HG02943 (cell line): ENCODE data around the gene LOXL3.

Experiments
- ATAC-seq: cut with Tn5 transposase; IDR thresholded peaks from one replicate; pipeline ENCODE4 v1.9.1; 2021; ENCODE audit warnings: mild to moderate bottlenecking, low read depth, moderate library complexity; ENCODE audit not compliant: unreplicated experiment

LOXL3 gene

GRCh38 chr2:74530239-74531187 lies 23.2 kb downstream of the LOXL3 start:
- no peak for ATAC-seq

- ATAC-seq = peak; percentile 84
Observed at GRCh38 chr2:74529357-74530238, 24.1 kb downstream of the LOXL3 start, which contains the start of the genes AUP1 and HTRA2. Gene AUP1 (minus strand): TSS chr2:74529706. CDS start chr2:74529629, 77 bp downstream. Gene HTRA2 (plus strand): TSS chr2:74529933. CDS start chr2:74530007, 74 bp downstream.

DNA sequence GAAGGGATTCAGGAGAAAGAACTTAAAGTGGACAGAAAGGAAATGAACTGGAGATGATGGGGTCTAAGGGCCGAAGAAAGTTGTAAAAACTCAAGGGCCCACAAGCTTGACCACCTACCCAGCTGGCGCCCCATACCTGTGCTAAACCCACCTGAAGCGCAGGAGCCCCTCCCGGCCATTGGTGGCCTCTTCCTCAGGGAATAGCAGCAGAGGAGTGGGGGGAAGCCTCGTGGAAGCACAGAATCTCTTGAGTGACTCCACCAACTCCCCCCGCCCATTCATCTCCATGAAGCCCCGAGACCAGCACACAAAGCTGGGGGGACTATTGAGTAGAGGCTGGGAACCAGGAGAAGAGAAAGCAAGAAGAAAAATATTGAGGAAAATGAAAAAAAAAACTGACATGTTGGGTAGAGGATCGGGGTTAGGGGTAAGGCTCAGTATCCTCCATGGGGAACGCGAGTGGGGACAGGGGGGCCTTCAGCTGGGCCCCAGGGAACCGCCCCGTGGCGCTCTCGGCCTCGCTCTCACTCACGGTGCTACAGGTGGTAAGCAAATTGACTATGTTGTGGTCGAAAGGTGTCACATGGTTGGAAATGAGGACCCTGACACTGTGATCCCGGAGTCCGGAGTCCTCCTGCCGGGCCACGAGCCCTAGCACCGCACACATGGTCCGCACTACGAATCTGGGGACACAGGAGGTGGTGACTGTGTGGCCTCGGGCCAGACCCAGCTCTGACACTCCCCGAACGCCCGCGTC lies 25.0 kb downstream of the LOXL3 start:
- ATAC-seq = peak; percentile 19

- ATAC-seq = no peak
Observed at GRCh38 chr2:74527741-74528140, 26.0 kb downstream of the LOXL3 start.

GRCh38 chr2:74526649-74527230 lies 27.0 kb downstream of the LOXL3 start:
- ATAC-seq = no peak

DNA sequence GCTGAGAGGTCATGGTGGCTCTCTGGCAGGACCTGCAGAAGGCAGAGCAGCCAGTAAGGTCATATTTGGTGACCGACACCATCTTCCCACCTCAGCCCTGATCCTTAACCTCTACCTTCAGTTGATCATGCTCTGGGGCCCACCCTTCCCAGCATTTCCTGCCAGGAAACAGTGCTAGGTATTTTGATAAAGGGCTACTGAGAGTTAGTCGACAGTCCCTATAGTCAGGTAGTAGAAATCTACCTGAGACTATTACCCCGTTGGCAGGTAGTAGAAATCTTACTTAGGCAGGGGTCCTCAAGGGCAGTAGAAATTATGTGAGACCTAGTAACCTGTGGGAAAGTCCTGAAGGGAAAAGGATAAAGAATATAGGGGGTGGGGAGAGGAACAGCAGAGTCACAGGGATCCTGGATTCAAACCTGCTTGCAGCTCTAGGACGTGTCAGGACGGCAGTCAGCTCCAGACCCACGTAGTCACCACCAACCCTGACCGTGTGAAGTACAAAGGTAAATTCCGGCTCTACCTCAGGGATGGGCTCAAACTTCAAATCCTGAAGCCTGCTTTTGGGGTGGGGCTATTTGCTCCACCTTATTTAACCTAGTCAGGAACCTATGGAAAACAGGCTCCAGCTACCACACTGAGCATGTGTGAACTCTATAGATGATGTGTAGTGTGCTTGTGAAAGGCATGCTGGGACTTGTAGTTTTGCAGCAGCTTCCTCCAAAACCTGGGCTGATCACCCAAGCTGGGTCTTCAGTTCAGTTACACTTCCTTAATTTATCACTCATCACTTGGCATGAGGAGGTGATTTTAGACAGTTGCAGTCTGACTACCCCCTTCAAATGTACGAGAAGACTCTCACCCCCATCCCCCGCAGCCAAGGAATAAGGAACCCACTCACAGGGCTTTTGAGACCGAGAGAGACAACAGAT lies 27.8 kb downstream of the LOXL3 start, which contains the start of gene DQX1:
Gene DQX1 (minus strand): TSS at position 515 of the 932 bp plus-strand sequence. CDS start 502 bp downstream, at position 13.
- ATAC-seq = no peak

DNA sequence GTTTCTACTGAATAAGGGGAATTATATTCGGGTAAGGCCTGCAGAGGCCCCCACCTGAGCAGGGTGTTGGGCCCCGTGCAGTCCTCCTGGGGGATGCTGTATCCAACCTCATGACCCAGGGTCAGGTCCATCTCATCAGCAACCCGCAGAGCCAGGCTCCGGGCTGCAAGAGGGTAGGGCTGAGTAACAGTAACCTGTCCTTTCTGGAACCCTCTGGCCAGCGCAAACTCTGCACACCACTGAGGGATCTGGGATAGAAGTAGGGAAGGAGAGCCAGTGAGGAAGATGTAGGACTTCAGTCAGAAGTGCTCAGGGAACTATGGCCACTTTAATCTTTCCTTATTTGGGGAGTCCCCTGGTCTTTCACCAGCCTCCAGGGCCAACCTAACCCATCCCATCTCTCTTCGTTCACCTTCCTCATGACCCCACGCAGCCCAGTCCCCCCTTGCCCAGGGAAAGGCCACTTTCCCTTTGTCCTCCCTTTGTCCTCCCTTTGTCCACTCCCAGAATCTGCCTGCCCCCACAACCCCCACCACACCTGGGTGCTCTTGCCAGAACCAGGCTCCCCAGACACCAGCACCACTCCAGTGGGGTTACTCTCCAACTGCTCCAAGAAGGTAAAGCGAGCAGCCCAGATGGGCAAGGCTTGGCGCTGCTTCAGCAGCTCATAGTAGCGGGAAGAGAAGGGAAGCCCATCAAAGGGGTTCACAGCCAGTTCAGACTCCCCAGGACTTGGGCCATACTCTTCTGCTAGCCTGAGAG lies 28.6 kb downstream of the LOXL3 start:
- no peak for ATAC-seq

GRCh38 chr2:74524005-74524404 lies 29.7 kb downstream of the LOXL3 start:
- ATAC-seq = no peak

- ATAC-seq = no peak
Observed at GRCh38 chr2:74522516-74522915, 31.2 kb downstream of the LOXL3 start.

GRCh38 chr2:74516650-74517049 lies 37.1 kb downstream of the LOXL3 start:
- ATAC-seq = no peak

GRCh38 chr2:74515981-74516633 lies 37.6 kb downstream of the LOXL3 start:
- no peak for ATAC-seq

DNA sequence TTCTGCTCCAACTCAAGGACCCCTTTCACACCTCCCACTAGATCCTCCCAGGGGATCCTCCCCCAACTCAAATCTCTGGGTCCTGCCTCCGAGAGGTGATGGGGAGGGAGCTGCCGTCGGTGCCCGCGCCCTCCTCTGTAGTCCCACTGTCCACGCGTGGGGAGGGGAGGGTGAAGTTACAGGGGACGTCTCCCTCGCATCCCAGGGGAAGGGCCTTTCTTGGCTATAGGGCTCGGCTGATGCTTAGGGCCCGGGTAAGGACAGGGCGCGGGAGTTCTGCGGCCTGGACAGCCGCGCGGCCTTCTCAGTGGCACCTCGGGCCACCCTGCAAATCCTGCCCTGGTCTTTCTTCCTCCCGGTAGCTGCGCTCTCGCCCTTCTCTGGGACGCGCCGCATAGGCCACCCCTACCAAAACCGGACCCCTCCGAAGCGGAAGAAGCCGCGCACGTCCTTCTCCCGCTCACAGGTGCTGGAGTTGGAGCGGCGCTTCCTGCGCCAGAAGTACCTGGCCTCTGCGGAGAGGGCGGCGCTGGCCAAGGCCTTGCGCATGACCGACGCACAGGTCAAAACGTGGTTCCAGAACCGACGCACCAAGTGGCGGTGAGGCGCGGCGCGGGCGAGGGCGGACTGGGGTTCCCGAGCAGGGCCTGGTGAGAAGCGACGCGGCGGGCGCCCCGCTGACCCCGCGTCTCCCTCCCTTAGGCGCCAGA lies 38.3 kb downstream of the LOXL3 start:
- ATAC-seq = no peak

- no peak for ATAC-seq
Observed at GRCh38 chr2:74514368-74515270, 39.1 kb downstream of the LOXL3 start, which contains the start of gene TLX2. Gene TLX2 (plus strand): TSS chr2:74514450. CDS start chr2:74514807, 357 bp downstream.

DNA sequence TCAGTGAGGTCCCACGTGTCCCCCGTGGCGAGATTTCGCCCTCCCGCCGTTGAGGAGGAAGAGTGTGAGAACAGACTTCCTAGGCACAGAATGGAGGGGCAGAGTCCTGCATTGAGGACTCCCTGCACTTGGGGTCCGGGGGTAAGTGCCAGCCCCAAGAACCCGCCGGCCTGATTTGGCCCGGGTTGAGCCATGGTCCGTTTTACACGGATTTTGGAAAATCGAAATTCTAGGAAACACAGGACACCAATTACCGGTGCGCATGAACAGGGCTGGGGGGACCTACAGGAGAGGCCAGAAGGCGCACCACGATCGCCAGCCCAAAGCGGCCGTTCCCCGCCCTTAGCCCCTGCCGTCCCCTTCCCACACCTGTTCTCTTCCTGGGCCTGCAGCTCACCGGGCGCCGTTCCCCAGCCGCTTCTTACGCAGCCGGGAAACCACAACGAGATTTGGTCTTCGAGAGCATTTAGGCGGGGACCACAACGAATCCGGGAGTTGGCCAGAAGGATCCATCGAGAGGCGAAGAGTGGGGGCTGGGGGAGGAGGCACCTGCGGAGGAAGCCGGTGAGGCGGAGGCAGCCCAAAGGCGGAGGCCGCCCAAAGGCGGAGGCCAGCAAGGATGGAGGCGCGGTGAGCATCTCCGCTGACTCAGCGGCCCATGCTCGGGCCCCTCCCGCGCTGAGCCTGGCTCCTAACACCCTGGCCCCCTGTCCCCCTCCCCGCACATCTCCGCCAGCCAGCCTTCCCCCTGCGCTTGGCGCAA lies 40.0 kb downstream of the LOXL3 start:
- no peak for ATAC-seq
